SK-N-MC (cell line): ENCODE measurements around the gene SLC35F4.

ENCODE experiments used
- DNase-seq: peaks from one replicate; pipeline ENCODE4 v3.0.0-alpha.2; 2011; ENCODE audit warnings: low read depth, low spot score
- H3K27ac ChIP-seq: fragments of 200-600 bp; sonication (generic); 2 replicates; pipeline ENCODE4 v1.5.1; 2016; ENCODE audit warnings: mixed run types
- H3K36me3 ChIP-seq: fragments of 200-600 bp; sonication (generic); 2 replicates; pipeline ENCODE4 v1.6.1; 2017; ENCODE audit warnings: antibody characterized with exemption, low read length, mixed read lengths; ENCODE audit not compliant: insufficient read depth
- H3K4me3 ChIP-seq: fragments of 200-600 bp; sonication (generic); 2 replicates; pipeline ENCODE4 v1.5.1; 2016
- H3K9ac ChIP-seq: fragments of 200-600 bp; sonication (generic); 2 replicates; pipeline ENCODE4 v1.8.0; 2017; ENCODE audit warnings: mixed run types, mixed read lengths; ENCODE audit not compliant: insufficient read length
- H3K9me3 ChIP-seq: fragments of 200-600 bp; sonication (generic); 2 replicates; pipeline ENCODE4 v1.6.1; 2017; ENCODE audit warnings: low read depth, mild to moderate bottlenecking, antibody characterized with exemption, low read length, moderate library complexity, mixed read lengths
- EZH2 ChIP-seq: fragments of 200-600 bp; sonication (generic); IDR thresholded peaks from one replicate; pipeline ENCODE4 v1.6.1; 2017; ENCODE audit warnings: antibody characterized with exemption
- FOXP2 ChIP-seq: optimal IDR thresholded peaks from 2 replicates; pipeline ENCODE3; 2011; ENCODE audit warnings: mild to moderate bottlenecking, moderate library complexity; ENCODE audit not compliant: insufficient read depth; ENCODE audit errors: extremely low read length, control extremely low read depth
- POLR2AphosphoS5 ChIP-seq: IDR thresholded peaks from 2 replicates; pipeline ENCODE4 v1.6.1; 2012; ENCODE audit warnings: mild to moderate bottlenecking, low read depth, low read length, borderline replicate concordance

Gene SLC35F4

DNA sequence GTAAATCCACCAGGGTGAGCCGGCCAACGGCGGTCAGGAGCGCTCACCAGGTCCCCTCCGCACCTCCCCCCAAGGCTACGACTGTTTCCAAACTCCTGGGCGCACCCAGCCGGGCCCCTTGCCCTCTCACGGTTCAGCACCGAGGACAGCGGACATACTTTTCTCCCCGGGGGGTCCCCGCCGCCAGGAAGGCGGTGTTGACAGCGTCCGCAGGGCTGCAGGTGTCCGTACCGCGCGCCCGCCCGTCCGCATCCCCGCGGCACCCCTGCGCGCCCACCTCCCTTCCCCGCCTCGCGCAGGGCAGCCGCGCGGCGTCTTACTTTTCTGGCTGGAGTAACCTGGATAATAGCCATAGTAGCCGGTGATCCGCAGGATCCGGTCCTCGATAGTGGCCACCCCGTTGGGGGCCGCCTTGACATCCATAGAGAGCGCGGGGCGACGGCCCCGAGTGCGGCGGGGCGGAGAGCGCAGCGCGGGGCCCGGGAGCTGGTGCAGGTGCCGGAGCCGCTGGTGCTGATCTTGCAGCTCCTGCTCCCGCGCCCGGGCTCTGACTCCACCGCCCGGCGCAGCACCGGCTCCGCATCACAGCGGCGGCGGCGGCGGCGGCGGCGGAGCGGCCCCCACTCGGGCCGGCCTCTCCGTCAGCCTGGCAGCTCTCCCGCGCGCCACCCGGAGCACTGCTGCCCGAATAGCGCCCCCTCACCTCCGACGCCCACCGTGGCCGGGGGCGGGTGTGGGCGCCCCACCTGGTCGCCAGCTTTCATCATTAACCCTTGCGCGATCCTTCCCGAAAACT lies at the start of gene SLC35F4:
Gene SLC35F4 (minus strand): TSS at position 690 of the 796 bp plus-strand sequence.
- Histone ChIP-seq H3K4me3 (no peak within 1 kb of the TSS), H3K9ac (no peak within 1 kb of the TSS), H3K36me3 (no peaks in the 10 kb centered on the region), H3K9me3 (no peaks in the 10 kb centered on the region), H3K27ac (no peak within 1 kb of the TSS)
- TF ChIP-seq EZH2 (peak; percentile 73), POLR2AphosphoS5 (no peak)
- no peak for DNase-seq

GRCh38 chr14:57909626-57910025 lies 43.7 kb upstream of the SLC35F4 start:
- TF ChIP-seq FOXP2, result no peak
- TF ChIP-seq EZH2, result no peak
- no peak for TF ChIP-seq POLR2AphosphoS5
- no peak for DNase-seq
- H3K9me3 ChIP-seq, result no peaks in the 10 kb centered on the region
- H3K27ac ChIP-seq, result no peak overlapping the region
- no peak overlapping the region for H3K4me3 ChIP-seq
- H3K9ac ChIP-seq, result no peak overlapping the region
- H3K36me3 ChIP-seq, result no peaks in the 10 kb centered on the region

GRCh38 chr14:57903954-57904353 lies 38.1 kb upstream of the SLC35F4 start:
- H3K9ac ChIP-seq, result no peak overlapping the region

GRCh38 chr14:57898837-57899572 lies 33.1 kb upstream of the SLC35F4 start:
- Histone ChIP-seq H3K36me3 (no peaks in the 10 kb centered on the region), H3K9me3 (no peaks in the 10 kb centered on the region), H3K9ac (no peak overlapping the region), H3K4me3 (no peak overlapping the region), H3K27ac (no peak overlapping the region)
- no peak for TF ChIP-seq POLR2AphosphoS5
- TF ChIP-seq EZH2, result no peak
- no peak for TF ChIP-seq FOXP2
- no peak for DNase-seq

More at GRCh38 chr14:57903954-57904353, 38.1 kb upstream of the SLC35F4 start:
- Histone ChIP-seq H3K4me3 (no peak overlapping the region), H3K36me3 (no peaks in the 10 kb centered on the region), H3K9me3 (no peaks in the 10 kb centered on the region), H3K27ac (no peak overlapping the region)
- no peak for DNase-seq
- TF ChIP-seq EZH2, result no peak
- TF ChIP-seq POLR2AphosphoS5, result no peak

- Histone ChIP-seq H3K4me3 (no peak overlapping the region), H3K9ac (no peak overlapping the region), H3K27ac (no peak overlapping the region), H3K9me3 (no peaks in the 10 kb centered on the region), H3K36me3 (no peaks in the 10 kb centered on the region)
- no peak for DNase-seq
- TF ChIP-seq EZH2 (no peak), POLR2AphosphoS5 (no peak), FOXP2 (no peak)
Observed at GRCh38 chr14:57897144-57897748, 31.4 kb upstream of the SLC35F4 start.

DNA sequence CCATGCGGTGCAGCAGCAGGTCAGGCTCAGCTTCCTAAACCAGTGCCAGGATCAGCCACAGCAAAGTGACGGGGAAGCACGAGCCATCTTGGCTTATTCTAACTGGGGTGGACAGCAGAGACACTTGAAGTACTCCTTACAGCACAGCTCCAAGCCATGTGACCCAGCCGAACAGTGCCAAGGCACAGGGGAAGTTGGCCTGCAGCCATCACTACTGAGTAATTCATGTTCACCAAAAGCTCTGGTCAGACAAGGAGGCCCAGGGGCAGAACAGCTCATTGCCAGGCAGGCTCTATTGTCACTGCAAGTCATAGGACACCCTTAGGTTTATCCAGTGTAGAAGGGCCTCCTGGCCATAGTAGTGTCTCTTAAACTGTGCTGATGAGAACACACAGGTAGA lies 23.4 kb upstream of the SLC35F4 start:
- Histone ChIP-seq H3K4me3 (no peak overlapping the region), H3K36me3 (no peaks in the 10 kb centered on the region)

GRCh38 chr14:57884175-57884574 lies 18.3 kb upstream of the SLC35F4 start:
- H3K36me3 ChIP-seq, result no peaks in the 10 kb centered on the region
- no peak overlapping the region for H3K9ac ChIP-seq
- no peak for DNase-seq
- no peak overlapping the region for H3K4me3 ChIP-seq
- no peak for TF ChIP-seq POLR2AphosphoS5
- TF ChIP-seq FOXP2, result no peak
- H3K9me3 ChIP-seq, result no peaks in the 10 kb centered on the region
- H3K27ac ChIP-seq, result no peak overlapping the region

More for the DNA sequence above, 23.4 kb upstream of the SLC35F4 start:
- no peak for DNase-seq
- no peak overlapping the region for H3K27ac ChIP-seq
- H3K9me3 ChIP-seq, result no peaks in the 10 kb centered on the region
- TF ChIP-seq POLR2AphosphoS5, result no peak
- TF ChIP-seq EZH2, result no peak
- no peak for TF ChIP-seq FOXP2
- no peak overlapping the region for H3K9ac ChIP-seq

DNA sequence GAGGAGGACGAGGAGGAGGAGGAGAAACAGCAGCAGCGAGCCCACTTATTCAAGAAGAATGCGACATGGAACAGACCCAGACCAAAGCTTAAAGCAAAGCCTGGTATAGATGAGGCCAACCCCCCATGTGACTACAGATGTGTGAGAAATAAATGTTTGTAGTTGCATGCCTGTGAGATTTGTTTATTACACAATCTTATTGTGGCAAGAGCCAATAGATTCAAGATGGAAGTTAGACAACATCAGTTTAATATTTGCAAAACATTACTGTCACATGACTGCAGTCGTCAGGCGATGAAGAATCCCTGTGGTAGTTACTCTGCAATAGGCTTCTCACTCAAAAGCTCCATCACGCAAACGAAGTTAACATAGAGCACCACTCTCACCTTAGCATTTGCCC lies 17.2 kb upstream of the SLC35F4 start:
- TF ChIP-seq POLR2AphosphoS5 (no peak), EZH2 (no peak), FOXP2 (no peak)
- no peak overlapping the region for H3K27ac ChIP-seq
- DNase-seq, result no peak
- no peak overlapping the region for H3K4me3 ChIP-seq
- H3K9ac ChIP-seq, result no peak overlapping the region
- no peaks in the 10 kb centered on the region for H3K36me3 ChIP-seq
- H3K9me3 ChIP-seq, result no peaks in the 10 kb centered on the region
